ENCODE data around the gene PTTG1IP.
A peak's percentile ranks its signal among the peaks of the same experiment; 100 is the strongest.

- TF ChIP-seq, protein P1, sequence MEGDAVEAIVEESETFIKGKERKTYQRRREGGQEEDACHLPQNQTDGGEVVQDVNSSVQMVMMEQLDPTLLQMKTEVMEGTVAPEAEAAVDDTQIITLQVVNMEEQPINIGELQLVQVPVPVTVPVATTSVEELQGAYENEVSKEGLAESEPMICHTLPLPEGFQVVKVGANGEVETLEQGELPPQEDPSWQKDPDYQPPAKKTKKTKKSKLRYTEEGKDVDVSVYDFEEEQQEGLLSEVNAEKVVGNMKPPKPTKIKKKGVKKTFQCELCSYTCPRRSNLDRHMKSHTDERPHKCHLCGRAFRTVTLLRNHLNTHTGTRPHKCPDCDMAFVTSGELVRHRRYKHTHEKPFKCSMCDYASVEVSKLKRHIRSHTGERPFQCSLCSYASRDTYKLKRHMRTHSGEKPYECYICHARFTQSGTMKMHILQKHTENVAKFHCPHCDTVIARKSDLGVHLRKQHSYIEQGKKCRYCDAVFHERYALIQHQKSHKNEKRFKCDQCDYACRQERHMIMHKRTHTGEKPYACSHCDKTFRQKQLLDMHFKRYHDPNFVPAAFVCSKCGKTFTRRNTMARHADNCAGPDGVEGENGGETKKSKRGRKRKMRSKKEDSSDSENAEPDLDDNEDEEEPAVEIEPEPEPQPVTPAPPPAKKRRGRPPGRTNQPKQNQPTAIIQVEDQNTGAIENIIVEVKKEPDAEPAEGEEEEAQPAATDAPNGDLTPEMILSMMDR (IDR thresholded peaks at IDR 0.05), result peak; percentile 9 to 47 (median 35)
- TF ChIP-seq POLR2A (IDR thresholded peaks at IDR 0.05) (no peak), EP300 (IDR thresholded peaks at IDR 0.05) (peak in 1 of 2 donors; percentile 8)
Observed at GRCh38 chr21:44911384-44912157, 38.1 kb upstream of the PTTG1IP start.

Measured in tibial nerve (tissue), 4 donors.